ENCODE measurements around the gene PRDX1.
A peak's percentile ranks its signal among the peaks of the same experiment; 100 is the strongest.

Gene PRDX1

GRCh38 chr1:45521413-45522323 lies at the start of gene PRDX1:
PRDX1 (minus strand) TSS chr1:45521884; CDS start chr1:45519043, 2,841 bp downstream.
- DNase-seq (ENCODE audit: low read depth in 2 of 2): peak; percentile 96

- DNase-seq (ENCODE audit: low read depth in 2 of 2): no peak
These were observed 48.9 kb upstream of the PRDX1 start for GRCh38 chr1:45570631-45571030.

DNA sequence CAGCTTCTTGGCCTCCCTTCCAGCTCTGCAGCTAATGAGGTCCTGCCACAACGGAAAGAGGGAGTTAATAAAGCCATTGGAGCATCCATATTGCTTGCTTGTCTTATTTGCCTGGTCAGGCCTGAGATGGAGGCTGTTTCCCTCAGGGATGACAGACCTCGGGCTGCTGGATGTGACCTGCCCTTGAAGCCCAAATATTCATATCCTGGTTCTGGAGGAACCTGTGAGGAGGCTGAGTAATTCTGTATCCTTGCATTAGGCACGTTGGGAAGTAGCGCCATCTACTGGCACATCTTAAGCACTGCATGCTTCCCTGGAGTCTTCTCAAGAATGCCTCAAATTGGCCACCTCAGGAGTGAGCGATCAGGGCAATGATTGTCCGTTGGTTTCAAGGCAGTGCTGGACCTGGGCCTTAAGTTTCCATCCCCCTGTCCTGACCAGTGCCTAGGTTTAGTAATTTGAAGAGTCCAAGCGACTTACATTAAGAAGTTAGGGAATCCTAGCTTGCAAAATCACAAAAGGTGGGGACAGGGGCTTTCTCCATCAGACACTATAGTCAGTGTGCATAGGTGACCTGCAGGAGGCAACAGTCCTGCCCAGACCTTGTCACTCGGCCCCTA lies 48.4 kb upstream of the PRDX1 start:
- DNase-seq (ENCODE audit: low read depth in 2 of 2): peak; percentile 37 to 42

- no peak for DNase-seq (ENCODE audit: low read depth in 2 of 2)
These were observed 47.9 kb upstream of the PRDX1 start for GRCh38 chr1:45569571-45569961.

GRCh38 chr1:45568421-45568820 lies 46.7 kb upstream of the PRDX1 start:
- no peak for DNase-seq (ENCODE audit: low read depth in 2 of 2)

GRCh38 chr1:45567911-45568310 lies 46.2 kb upstream of the PRDX1 start:
- no peak for DNase-seq (ENCODE audit: low read depth in 2 of 2)

DNA sequence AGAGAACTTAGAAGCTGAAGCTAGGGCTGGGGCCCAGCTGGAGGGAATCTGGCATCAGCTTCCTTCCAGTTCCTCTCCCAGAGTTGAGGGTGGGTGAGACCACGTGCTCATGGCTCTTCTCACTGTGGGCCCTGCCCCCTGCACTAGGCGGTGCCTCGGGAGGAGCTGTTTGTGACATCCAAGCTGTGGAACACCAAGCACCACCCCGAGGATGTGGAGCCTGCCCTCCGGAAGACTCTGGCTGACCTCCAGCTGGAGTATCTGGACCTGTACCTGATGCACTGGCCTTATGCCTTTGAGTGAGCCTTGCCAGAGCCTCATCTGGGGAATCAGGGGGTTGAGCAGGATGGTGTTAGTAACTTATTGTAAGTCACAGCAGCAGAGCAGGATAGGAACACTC lies 45.0 kb upstream of the PRDX1 start:
- no peak for DNase-seq (ENCODE audit: low read depth in 2 of 2)

DNA sequence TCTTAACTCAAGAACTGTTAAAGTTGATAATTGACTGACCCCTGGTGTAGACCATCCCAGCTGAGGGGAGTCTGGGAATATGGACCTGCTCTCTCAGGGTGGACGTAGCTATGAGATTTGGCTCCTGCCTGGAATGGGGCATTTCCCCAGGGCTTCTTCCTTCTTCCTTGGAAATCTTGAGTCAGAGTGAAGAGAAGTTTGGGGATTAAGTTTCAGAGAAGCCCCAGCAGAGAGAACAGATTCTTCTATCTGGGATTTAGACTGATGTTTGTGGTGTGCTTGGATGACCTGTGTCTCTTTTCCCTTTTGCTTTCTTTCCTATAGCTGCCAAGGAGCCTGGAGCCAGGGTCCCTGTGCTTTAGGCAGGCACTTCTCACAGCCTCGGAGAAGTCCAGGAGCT lies 42.2 kb upstream of the PRDX1 start:
- no peak for DNase-seq (ENCODE audit: low read depth in 2 of 2)

DNA sequence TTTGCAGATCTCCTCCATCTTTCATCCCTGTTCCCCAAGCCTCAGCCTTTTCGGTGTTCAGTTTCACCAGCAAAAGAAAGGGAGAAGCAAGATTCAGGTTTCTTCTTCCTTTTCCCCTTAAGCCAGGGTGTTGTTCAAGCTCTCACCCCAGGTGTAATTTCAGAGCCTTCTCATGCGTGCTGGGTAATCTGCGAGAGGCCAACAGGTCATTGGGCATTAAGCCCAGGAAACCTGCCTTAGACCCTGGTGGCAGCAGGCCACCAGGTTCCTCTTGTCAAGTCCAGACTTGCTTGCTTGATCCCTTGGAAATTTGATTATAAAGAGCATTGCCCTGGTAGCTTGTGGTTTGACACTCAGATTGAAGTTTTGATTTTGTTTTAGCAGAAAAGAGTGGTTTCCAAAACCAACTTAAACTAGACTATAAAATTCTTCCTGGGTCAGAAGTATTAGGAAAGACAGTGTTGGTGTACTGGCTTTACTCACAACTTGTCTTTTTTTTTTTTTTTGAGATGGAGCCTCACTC lies 35.8 kb upstream of the PRDX1 start:
- no peak for DNase-seq (ENCODE audit: low read depth in 2 of 2)

- DNase-seq (ENCODE audit: low read depth in 2 of 2): no peak
These were observed 32.5 kb upstream of the PRDX1 start for GRCh38 chr1:45554198-45554597.

DNA sequence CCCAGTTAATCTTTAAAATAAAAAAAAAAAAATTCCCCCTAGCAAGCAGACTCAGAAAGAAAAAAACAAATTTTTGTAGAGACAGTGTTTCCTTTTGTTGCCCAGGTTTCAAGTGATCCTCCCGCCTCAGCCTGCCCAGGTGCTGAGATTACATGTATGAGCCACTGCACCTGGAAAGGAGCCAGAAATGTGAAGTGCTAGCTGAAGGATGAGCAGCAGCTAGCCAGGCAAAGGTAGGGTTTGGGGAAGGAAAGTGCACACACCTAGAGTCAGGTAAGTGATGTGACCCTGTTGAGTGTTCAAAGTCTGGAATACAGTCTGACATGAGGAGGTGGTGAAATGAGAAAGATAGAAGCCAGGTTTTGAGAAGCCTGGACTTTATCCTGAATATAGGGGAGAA lies 30.6 kb upstream of the PRDX1 start:
- no peak for DNase-seq (ENCODE audit: low read depth in 2 of 2)

- no peak for DNase-seq (ENCODE audit: low read depth in 2 of 2)
These were observed 30.0 kb upstream of the PRDX1 start for GRCh38 chr1:45551684-45552083.

- DNase-seq (ENCODE audit: low read depth in 2 of 2): peak; percentile 68 to 71
These were observed 29.0 kb upstream of the PRDX1 start, which contains the start of gene AKR1A1 for GRCh38 chr1:45550401-45551351. AKR1A1 (plus strand) TSS chr1:45550826; CDS start chr1:45561795, 10,969 bp downstream.

GRCh38 chr1:45545553-45546310 lies 24.0 kb upstream of the PRDX1 start:
- no peak for DNase-seq (ENCODE audit: low read depth in 2 of 2)

- no peak for DNase-seq (ENCODE audit: low read depth in 2 of 2)
These were observed 23.4 kb upstream of the PRDX1 start for GRCh38 chr1:45545019-45545493.

DNA sequence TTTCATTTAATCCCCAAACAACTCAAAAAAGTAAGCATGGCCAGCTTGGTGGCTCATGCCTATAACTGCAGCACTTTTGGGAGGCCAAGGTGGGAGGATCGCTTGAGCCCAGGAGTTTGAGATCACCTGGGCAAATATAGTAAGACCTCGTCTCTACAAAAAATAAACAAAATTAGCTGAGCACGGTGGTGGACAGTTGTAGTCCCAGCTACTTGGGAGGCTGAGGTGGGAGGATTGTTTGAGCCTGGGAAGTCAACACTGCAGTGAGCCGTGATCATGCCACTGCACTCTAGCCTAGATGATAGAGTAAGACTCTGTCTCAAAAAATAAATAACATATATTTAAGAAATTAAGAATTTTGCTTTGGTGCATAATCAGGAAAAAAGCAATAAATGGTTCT lies 22.8 kb upstream of the PRDX1 start:
- DNase-seq (ENCODE audit: low read depth in 2 of 2): no peak

- no peak for DNase-seq (ENCODE audit: low read depth in 2 of 2)
These were observed 22.1 kb upstream of the PRDX1 start for GRCh38 chr1:45543581-45544417.

DNA sequence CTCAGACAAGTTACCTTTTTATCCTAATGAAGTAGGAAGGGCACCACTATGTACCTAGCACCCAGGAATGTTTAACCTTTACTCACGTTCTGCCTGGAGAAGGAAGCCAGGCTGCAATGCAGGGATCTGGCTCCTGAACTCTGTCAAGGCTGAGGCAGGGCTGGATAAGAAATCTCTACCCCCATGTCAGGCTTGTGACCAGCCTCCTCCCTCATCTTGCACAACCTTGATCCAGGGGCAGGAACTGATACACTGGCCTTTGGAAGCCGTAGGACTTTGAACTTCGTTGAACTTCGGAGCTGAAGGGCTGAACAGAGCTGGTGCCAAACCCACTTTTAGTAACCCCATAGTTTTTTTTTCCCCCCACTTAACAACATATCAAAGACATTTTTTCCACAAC lies 20.9 kb upstream of the PRDX1 start:
- DNase-seq (ENCODE audit: low read depth in 2 of 2): no peak

DNA sequence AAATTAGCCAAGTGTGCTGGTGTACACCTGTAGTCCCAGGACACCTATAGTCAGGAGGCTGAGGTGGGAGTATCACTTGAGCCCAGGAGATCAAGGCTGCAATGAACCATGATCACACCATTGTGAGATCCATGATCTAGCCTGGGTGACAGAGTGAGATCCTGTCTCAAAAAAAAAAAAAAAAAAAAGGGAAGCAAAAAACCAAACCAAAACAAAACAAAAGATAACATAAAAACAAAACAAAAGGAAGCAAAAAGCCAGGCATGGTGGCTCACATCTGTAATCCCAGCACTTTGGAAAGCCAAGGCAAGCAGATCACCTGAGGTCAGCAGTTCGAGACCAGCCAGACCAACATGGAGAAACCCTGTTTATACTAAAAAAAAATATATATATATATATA lies 19.5 kb upstream of the PRDX1 start:
- DNase-seq (ENCODE audit: low read depth in 2 of 2): no peak

- DNase-seq (ENCODE audit: low read depth in 2 of 2): no peak
These were observed 15.2 kb upstream of the PRDX1 start for GRCh38 chr1:45536886-45537285.
